Endothelial cell of umbilical vein (primary cell): ENCODE data around the gene VDR.
A peak's percentile ranks its signal among the peaks of the same experiment; 100 is the strongest.

ENCODE experiments used
- EZH2 ChIP-seq: IDR thresholded peaks from 2 replicates; pipeline ENCODE4 v1.6.1; 2012; ENCODE audit warnings: borderline replicate concordance, low read depth, mild to moderate bottlenecking, moderate library complexity, low read length, inconsistent platforms; ENCODE audit not compliant: severe bottlenecking
- MYC ChIP-seq: IDR thresholded peaks from one replicate; pipeline ENCODE4 v1.6.1; 2011; ENCODE audit warnings: mild to moderate bottlenecking, low read depth, low read length
- POLR2A ChIP-seq: IDR thresholded peaks from 2 replicates; pipeline ENCODE4 v1.6.1; 2012; ENCODE audit warnings: low read depth, mild to moderate bottlenecking, control low read depth, low read length
- POLR2AphosphoS5 ChIP-seq: IDR thresholded peaks from 2 replicates; pipeline ENCODE4 v1.6.1; 2012; ENCODE audit warnings: low read depth, mild to moderate bottlenecking, control low read depth, low read length, moderate library complexity; ENCODE audit not compliant: insufficient read depth
- TF ChIP-seq, protein P1 (sequence below), 2 donors: IDR thresholded peaks; 1 replicate in 1 of 2; 2 replicates in 1 of 2; pipeline ENCODE4 v1.5.1; 2011; ENCODE audit warnings: low read length in 2 of 2, mild to moderate bottlenecking in 2 of 2, moderate library complexity in 2 of 2, control low read depth in 1 of 2, inconsistent platforms in 1 of 2, low read depth in 1 of 2; ENCODE audit not compliant: insufficient read depth in 1 of 2; ENCODE audit errors: extremely low read depth in 1 of 2

DNA sequence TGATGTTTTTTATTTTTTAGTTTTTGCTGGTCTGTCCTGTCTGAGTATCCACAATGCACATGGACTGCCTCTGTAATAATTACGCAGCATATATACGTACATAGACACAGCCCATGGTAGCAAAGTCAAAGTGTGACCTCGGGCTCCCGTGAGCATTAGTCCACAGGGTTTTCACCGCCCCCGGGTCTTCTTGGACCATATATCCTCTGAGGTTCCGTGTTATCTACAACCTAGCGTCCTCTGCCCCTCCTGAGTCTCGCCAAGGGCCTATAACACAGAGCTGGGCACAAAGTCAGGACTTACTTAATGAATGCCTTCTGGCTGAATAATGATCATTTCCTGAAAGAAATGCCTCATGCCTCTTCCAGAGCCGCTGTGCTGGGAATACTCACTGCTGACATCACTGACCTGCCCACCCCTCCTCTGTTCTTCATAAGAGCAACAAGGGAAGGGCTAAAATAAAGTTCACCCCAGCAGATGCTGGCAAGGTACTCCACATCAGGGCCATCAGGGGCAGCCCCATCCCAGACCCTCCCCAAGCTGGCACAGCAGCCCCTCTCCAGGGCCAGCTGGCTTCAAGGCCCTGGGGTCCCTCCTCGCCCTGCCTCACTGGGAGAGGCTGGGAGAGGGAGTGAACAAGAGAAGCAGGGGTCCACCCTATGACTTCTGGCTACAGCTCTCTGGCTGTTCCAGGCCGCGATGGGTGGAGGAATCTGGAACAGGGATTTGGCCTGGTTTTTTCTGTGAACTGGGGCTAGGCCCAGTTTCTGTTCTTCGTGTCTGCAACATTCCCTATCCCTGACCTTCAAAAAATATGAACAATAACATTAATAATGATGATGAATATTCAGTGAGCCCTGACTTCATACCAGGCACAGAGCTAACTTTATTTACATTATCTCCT, 93.0 kb downstream of the VDR start:
- TF ChIP-seq, protein P1, sequence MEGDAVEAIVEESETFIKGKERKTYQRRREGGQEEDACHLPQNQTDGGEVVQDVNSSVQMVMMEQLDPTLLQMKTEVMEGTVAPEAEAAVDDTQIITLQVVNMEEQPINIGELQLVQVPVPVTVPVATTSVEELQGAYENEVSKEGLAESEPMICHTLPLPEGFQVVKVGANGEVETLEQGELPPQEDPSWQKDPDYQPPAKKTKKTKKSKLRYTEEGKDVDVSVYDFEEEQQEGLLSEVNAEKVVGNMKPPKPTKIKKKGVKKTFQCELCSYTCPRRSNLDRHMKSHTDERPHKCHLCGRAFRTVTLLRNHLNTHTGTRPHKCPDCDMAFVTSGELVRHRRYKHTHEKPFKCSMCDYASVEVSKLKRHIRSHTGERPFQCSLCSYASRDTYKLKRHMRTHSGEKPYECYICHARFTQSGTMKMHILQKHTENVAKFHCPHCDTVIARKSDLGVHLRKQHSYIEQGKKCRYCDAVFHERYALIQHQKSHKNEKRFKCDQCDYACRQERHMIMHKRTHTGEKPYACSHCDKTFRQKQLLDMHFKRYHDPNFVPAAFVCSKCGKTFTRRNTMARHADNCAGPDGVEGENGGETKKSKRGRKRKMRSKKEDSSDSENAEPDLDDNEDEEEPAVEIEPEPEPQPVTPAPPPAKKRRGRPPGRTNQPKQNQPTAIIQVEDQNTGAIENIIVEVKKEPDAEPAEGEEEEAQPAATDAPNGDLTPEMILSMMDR (IDR thresholded peaks at IDR 0.05; ENCODE audit: extremely low read depth in 1 of 2, insufficient read depth in 1 of 2, low read depth in 1 of 2, low read length in 2 of 2): no peak
- TF ChIP-seq POLR2A: peak; percentile 46
- TF ChIP-seq EZH2: no peak
- TF ChIP-seq POLR2AphosphoS5: no peak
- no peak for TF ChIP-seq MYC
